ENCODE results near the gene NOXRED1.

NOXRED1 gene

GRCh38 chr14:77407158-77407557 is 16.2 kb downstream of the NOXRED1 start:
- DNase-seq: no peak

- no peak for DNase-seq
Observed at GRCh38 chr14:77406718-77407117, 16.6 kb downstream of the NOXRED1 start.

GRCh38 chr14:77406086-77406485 is 17.2 kb downstream of the NOXRED1 start:
- no peak for DNase-seq

GRCh38 chr14:77403768-77404167 is 19.6 kb downstream of the NOXRED1 start:
- DNase-seq: no peak

- DNase-seq: no peak
Observed at GRCh38 chr14:77400216-77400615, 23.1 kb downstream of the NOXRED1 start.

- DNase-seq: no peak
Observed at GRCh38 chr14:77390188-77390587, 33.1 kb downstream of the NOXRED1 start.

GRCh38 chr14:77378701-77379100 is 44.6 kb downstream of the NOXRED1 start:
- no peak for DNase-seq

- no peak for DNase-seq
Observed at GRCh38 chr14:77377502-77377844, 45.9 kb downstream of the NOXRED1 start.

GRCh38 chr14:77376771-77377501 is 46.4 kb downstream of the NOXRED1 start, which contains the start of the genes SAMD15 and TMED8:
Gene SAMD15, plus strand, starts transcription at chr14:77377379. Its CDS starts 40 bp downstream, at chr14:77377419.
Gene TMED8, minus strand, starts transcription at chr14:77377094. Its CDS starts 41 bp downstream, at chr14:77377053.
- DNase-seq: peak; percentile 85

GRCh38 chr14:77375973-77376770 is 47.2 kb downstream of the NOXRED1 start:
- no peak for DNase-seq

- DNase-seq: no peak
Observed at GRCh38 chr14:77375164-77375950, 48.0 kb downstream of the NOXRED1 start.

GRCh38 chr14:77372304-77372841 is 51.0 kb downstream of the NOXRED1 start:
- DNase-seq: no peak

- DNase-seq: no peak
Observed at GRCh38 chr14:77369285-77369684, 54.0 kb downstream of the NOXRED1 start.

- DNase-seq: no peak
Observed at GRCh38 chr14:77364146-77364545, 59.2 kb downstream of the NOXRED1 start.

GRCh38 chr14:77359626-77360025 is 63.7 kb downstream of the NOXRED1 start:
- no peak for DNase-seq

- DNase-seq: no peak
Observed at GRCh38 chr14:77356899-77357298, 66.4 kb downstream of the NOXRED1 start.

- DNase-seq: no peak
Observed at GRCh38 chr14:77355811-77356210, 67.5 kb downstream of the NOXRED1 start.

- DNase-seq: no peak
Observed at GRCh38 chr14:77353469-77354141, 69.7 kb downstream of the NOXRED1 start.

GRCh38 chr14:77347751-77348150 is 75.6 kb downstream of the NOXRED1 start:
- DNase-seq: no peak

- no peak for DNase-seq
Observed at GRCh38 chr14:77346495-77346894, 76.8 kb downstream of the NOXRED1 start.

GRCh38 chr14:77344377-77344996 is 78.8 kb downstream of the NOXRED1 start:
- no peak for DNase-seq

Data from NCI-H2171 (cell line).